ENCODE results near the gene TRAK1.
"Not testable (repeated sequence)": the region's sequence is repeated elsewhere in the genome, so short reads cannot be mapped to it uniquely, and the experiment has no call there.

The TRAK1 gene

GRCh38 chr3:42097566-42097946 is 6.4 kb downstream of the TRAK1 start:
- no peak for DNase-seq (ENCODE audit: extremely low read depth, low read depth)
- no peak overlapping the region for H3K4me3 ChIP-seq (replicated peaks; ENCODE audit: low read depth, low read length)
- TF ChIP-seq CTCF (IDR thresholded peaks at IDR 0.05; ENCODE audit: low read depth, low read length, missing control alignments): no peak

- H3K4me3 ChIP-seq (replicated peaks; ENCODE audit: low read depth, low read length): no peak overlapping the region
- DNase-seq (ENCODE audit: extremely low read depth, low read depth): no peak
- TF ChIP-seq CTCF (IDR thresholded peaks at IDR 0.05; ENCODE audit: low read depth, low read length, missing control alignments): no peak
Measured at GRCh38 chr3:42098171-42098570, 7.0 kb downstream of the TRAK1 start.

GRCh38 chr3:42099020-42099765 is 8.0 kb downstream of the TRAK1 start:
- TF ChIP-seq CTCF (IDR thresholded peaks at IDR 0.05; ENCODE audit: low read depth, low read length, missing control alignments): no peak
- no peak for DNase-seq (ENCODE audit: extremely low read depth, low read depth)
- no peak overlapping the region for H3K4me3 ChIP-seq (replicated peaks; ENCODE audit: low read depth, low read length)

GRCh38 chr3:42101048-42101447 is 9.9 kb downstream of the TRAK1 start:
- no peak for DNase-seq (ENCODE audit: extremely low read depth, low read depth)
- H3K4me3 ChIP-seq (replicated peaks; ENCODE audit: low read depth, low read length): no peak overlapping the region
- TF ChIP-seq CTCF (IDR thresholded peaks at IDR 0.05; ENCODE audit: low read depth, low read length, missing control alignments): no peak

GRCh38 chr3:42101481-42101880 is 10.3 kb downstream of the TRAK1 start:
- no peak for TF ChIP-seq CTCF (IDR thresholded peaks at IDR 0.05; ENCODE audit: low read depth, low read length, missing control alignments)
- no peak for DNase-seq (ENCODE audit: extremely low read depth, low read depth)
- H3K4me3 ChIP-seq (replicated peaks; ENCODE audit: low read depth, low read length): no peak overlapping the region

GRCh38 chr3:42102571-42102970 is 11.4 kb downstream of the TRAK1 start:
- TF ChIP-seq CTCF (IDR thresholded peaks at IDR 0.05; ENCODE audit: low read depth, low read length, missing control alignments): no peak
- no peak overlapping the region for H3K4me3 ChIP-seq (replicated peaks; ENCODE audit: low read depth, low read length)
- DNase-seq (ENCODE audit: extremely low read depth, low read depth): no peak

GRCh38 chr3:42103921-42104665 is 12.9 kb downstream of the TRAK1 start:
- DNase-seq (ENCODE audit: extremely low read depth, low read depth); H3K4me3 ChIP-seq (replicated peaks; ENCODE audit: low read depth, low read length): not testable (repeated sequence)

GRCh38 chr3:42105994-42106393 is 14.8 kb downstream of the TRAK1 start:
- H3K4me3 ChIP-seq (replicated peaks; ENCODE audit: low read depth, low read length); DNase-seq (ENCODE audit: extremely low read depth, low read depth): not testable (repeated sequence)
